WI38 (cell line): ENCODE measurements around the gene ABCD1.

Experiments used
- H3K4me3 ChIP-seq: 2 replicates; pipeline ENCODE4 v1.5.1; 2011; ENCODE audit warnings: low read depth, mild to moderate bottlenecking, control low read depth, low read length
- CTCF ChIP-seq: IDR thresholded peaks from 2 replicates; pipeline ENCODE4 v1.5.1; 2012; ENCODE audit warnings: low read depth, mild to moderate bottlenecking, control low read depth, low read length

ABCD1 gene

GRCh38 chrX:153766871-153767673 is 42.4 kb downstream of the ABCD1 start:
- no peak for TF ChIP-seq CTCF

GRCh38 chrX:153767674-153768055 is 43.0 kb downstream of the ABCD1 start:
- TF ChIP-seq CTCF: no peak
- H3K4me3 ChIP-seq: no peak overlapping the region

More at GRCh38 chrX:153766871-153767673, 42.4 kb downstream of the ABCD1 start:
- no peak overlapping the region for H3K4me3 ChIP-seq

- TF ChIP-seq CTCF: no peak
- H3K4me3 ChIP-seq: no peak overlapping the region
These were observed 43.9 kb downstream of the ABCD1 start for GRCh38 chrX:153768311-153769157.

- no peak overlapping the region for H3K4me3 ChIP-seq
- TF ChIP-seq CTCF: no peak
These were observed 44.7 kb downstream of the ABCD1 start for GRCh38 chrX:153769158-153769864.

GRCh38 chrX:153769865-153770600 is 45.4 kb downstream of the ABCD1 start:
- TF ChIP-seq CTCF: no peak
- no peak overlapping the region for H3K4me3 ChIP-seq

- no peak for TF ChIP-seq CTCF
- H3K4me3 ChIP-seq: no peak overlapping the region
These were observed 46.2 kb downstream of the ABCD1 start for GRCh38 chrX:153770601-153771414.
